H1 (cell line): ENCODE results near the gene DXO. TPM values are rescaled to one million over a fixed set of nuclear protein-coding genes. Genes with fewer than 3 reads are reported as not detected.

ENCODE experiments used
- CTCF ChIA-PET: fragments of 300-600 bp; sonication (Branson Sonifier 250); formaldehyde crosslinking; loops from one replicate; lab custom pipeline; 2021; ENCODE audit not compliant: partially characterized antibody; lab: Charles Lee
- POLR2A ChIA-PET: fragments of 300-600 bp; sonication (Branson Sonifier 250); formaldehyde crosslinking; loops from one replicate; lab custom pipeline; 2021; ENCODE audit warnings: inconsistent platforms; ENCODE audit not compliant: partially characterized antibody; lab: Charles Lee
- DNase-seq, 2 experiments: peaks; one replicate each; pipeline versions ENCODE4 v3.0.0 to v3.0.0-alpha.2; 2010 to 2022; ENCODE audit warnings: low spot score in 2 of 2, low read depth in 1 of 2, mixed read lengths in 1 of 2
- FAIRE-seq: peaks from 2 replicates; lab custom pipeline; 2011; peaks lifted over from hg19 to GRCh38; lab: Jason Lieb, UNC
- H2AFZ ChIP-seq: 2 replicates; pipeline ENCODE4 v1.8.1; 2012; ENCODE audit warnings: low read length, inconsistent platforms
- H2AK5ac ChIP-seq: 2 replicates; pipeline ENCODE4 v1.6.1; 2013; ENCODE audit warnings: low read depth, low read length
- H2BK120ac ChIP-seq: replicated peaks from 2 replicates; pipeline ENCODE3; 2013; ENCODE audit warnings: low read depth, low read length, inconsistent platforms
- H2BK12ac ChIP-seq: 2 replicates; pipeline ENCODE4 v1.6.1; 2013; ENCODE audit warnings: low read depth, low read length
- H2BK15ac ChIP-seq: 2 replicates; pipeline ENCODE4 v1.6.1; 2013; ENCODE audit warnings: low read length
- H2BK20ac ChIP-seq: 2 replicates; pipeline ENCODE4 v1.6.1; 2013; ENCODE audit warnings: low read length
- H2BK5ac ChIP-seq: 2 replicates; pipeline ENCODE4 v1.6.1; 2013; ENCODE audit warnings: low read depth, low read length
- H3K14ac ChIP-seq: 2 replicates; pipeline ENCODE4 v1.6.1; 2013; ENCODE audit warnings: inconsistent platforms; ENCODE audit not compliant: insufficient read length
- H3K18ac ChIP-seq: 2 replicates; pipeline ENCODE4 v1.6.1; 2013; ENCODE audit warnings: low read length; ENCODE audit errors: extremely low read depth
- H3K23ac ChIP-seq: 2 replicates; pipeline ENCODE4 v1.6.1; 2013; ENCODE audit warnings: inconsistent platforms; ENCODE audit not compliant: insufficient read length
- H3K23me2 ChIP-seq: 2 replicates; pipeline ENCODE4 v1.6.1; 2013; ENCODE audit warnings: low read depth, low read length
- H3K27ac ChIP-seq: 2 replicates; pipeline ENCODE4 v1.6.1; 2011; ENCODE audit warnings: low read depth, low read length, inconsistent platforms
- H3K27me3 ChIP-seq, 4 experiments: replicated peaks in 1 of 4; 1 replicate in 1 of 4; 2 replicates in 3 of 4; pipeline versions ENCODE4 v1.6.1 to v1.8.1; 2011 to 2013; ENCODE audit warnings: low read length in 3 of 4, mild to moderate bottlenecking in 3 of 4, inconsistent platforms in 2 of 4, mixed read lengths in 2 of 4, moderate library complexity in 1 of 4; ENCODE audit not compliant: control insufficient read depth in 3 of 4, insufficient read depth in 3 of 4; ENCODE audit errors: extremely low read depth in 1 of 4
- H3K36me3 ChIP-seq, 4 experiments: 2 replicates each; pipeline versions ENCODE4 v1.6.1 to v1.8.1; 2011 to 2013; ENCODE audit warnings: mild to moderate bottlenecking in 4 of 4, low read length in 3 of 4, moderate library complexity in 2 of 4, control low read depth in 1 of 4, inconsistent platforms in 1 of 4; ENCODE audit not compliant: insufficient read depth in 4 of 4, control insufficient read depth in 2 of 4
- H3K4ac ChIP-seq: replicated peaks from 2 replicates; pipeline ENCODE3; 2013; ENCODE audit warnings: low read length, low read depth, mixed read lengths, inconsistent platforms; ENCODE audit not compliant: insufficient read length
- H3K4me1 ChIP-seq, 4 experiments: replicated peaks in 1 of 4; 1 replicate in 1 of 4; 2 replicates in 3 of 4; pipeline versions ENCODE4 v1.6.1 to v1.8.1; 2011 to 2013; ENCODE audit warnings: low read length in 3 of 4, inconsistent platforms in 2 of 4, mixed read lengths in 1 of 4; ENCODE audit not compliant: insufficient read depth in 4 of 4, control insufficient read depth in 3 of 4
- H3K4me2 ChIP-seq, 2 experiments: 2 replicates each; pipeline versions ENCODE4 v1.6.1 to v1.8.1; 2011 to 2013; ENCODE audit warnings: low read depth in 2 of 2, low read length in 2 of 2, control low read depth in 1 of 2, inconsistent platforms in 1 of 2, mild to moderate bottlenecking in 1 of 2; ENCODE audit not compliant: insufficient read depth in 1 of 2
- H3K4me3 ChIP-seq, 4 experiments: fragments of 200-600, 300-600 bp in 1 of 4; sonication (generic), shearing (Covaris generic), sonication (Bioruptor Twin) in 1 of 4; 2 replicates each; pipeline versions ENCODE4 v1.5.1 to v1.8.1; 2011 to 2016; ENCODE audit warnings: low read length in 4 of 4, low read depth in 3 of 4, control low read depth in 2 of 4, inconsistent platforms in 2 of 4, mild to moderate bottlenecking in 2 of 4, mixed read lengths in 1 of 4, moderate library complexity in 1 of 4; ENCODE audit not compliant: insufficient read depth in 2 of 4; ENCODE audit errors: extremely low read depth in 1 of 4
- H3K56ac ChIP-seq: replicated peaks from 2 replicates; pipeline ENCODE3; 2013; ENCODE audit warnings: low read depth, mild to moderate bottlenecking, mixed read lengths, low read length, inconsistent platforms; ENCODE audit not compliant: insufficient read length
- H3K79me1 ChIP-seq: 2 replicates; pipeline ENCODE4 v1.6.1; 2013; ENCODE audit warnings: low read depth, low read length, control low read depth
- H3K79me2 ChIP-seq, 2 experiments: 2 replicates each; pipeline versions ENCODE4 v1.6.1 to v1.8.1; 2012 to 2013; ENCODE audit warnings: low read length in 2 of 2, mild to moderate bottlenecking in 2 of 2, inconsistent platforms in 1 of 2; ENCODE audit not compliant: insufficient read depth in 2 of 2, control insufficient read depth in 1 of 2
- H3K9ac ChIP-seq, 4 experiments: replicated peaks in 1 of 4; 1 replicate in 1 of 4; 2 replicates in 3 of 4; pipeline versions ENCODE4 v1.6.1 to v1.8.1; 2011 to 2013; ENCODE audit warnings: low read depth in 3 of 4, low read length in 3 of 4, control low read depth in 2 of 4, mild to moderate bottlenecking in 2 of 4, moderate library complexity in 2 of 4, inconsistent platforms in 1 of 4; ENCODE audit errors: extremely low read depth in 1 of 4
- H3K9me3 ChIP-seq, 2 experiments: 2 replicates each; pipeline versions ENCODE4 v1.6.1 to v1.8.1; 2012 to 2013; ENCODE audit warnings: mild to moderate bottlenecking in 2 of 2, moderate library complexity in 2 of 2, control low read depth in 1 of 2, inconsistent platforms in 1 of 2, low read depth in 1 of 2, low read length in 1 of 2, mixed read lengths in 1 of 2; ENCODE audit not compliant: insufficient read depth in 2 of 2
- H4K20me1 ChIP-seq, 2 experiments: replicated peaks in 1 of 2; 2 replicates each; pipeline versions ENCODE3 to v1.8.1; 2011 to 2013; ENCODE audit warnings: inconsistent platforms in 2 of 2, low read length in 2 of 2, mild to moderate bottlenecking in 1 of 2; ENCODE audit not compliant: insufficient read depth in 2 of 2, control insufficient read depth in 1 of 2
- H4K5ac ChIP-seq: 2 replicates; pipeline ENCODE4 v1.6.1; 2013; ENCODE audit warnings: low read length, low read depth, mixed read lengths, inconsistent platforms; ENCODE audit not compliant: insufficient read length
- H4K8ac ChIP-seq: 2 replicates; pipeline ENCODE4 v1.8.0; 2013; ENCODE audit warnings: mild to moderate bottlenecking, moderate library complexity, low read length, inconsistent platforms; ENCODE audit not compliant: insufficient read depth; ENCODE audit errors: extremely low read depth
- H4K91ac ChIP-seq: replicated peaks from 2 replicates; pipeline ENCODE3; 2013; ENCODE audit warnings: low read length, mixed read lengths, inconsistent platforms; ENCODE audit not compliant: insufficient read length
- E2F6 ChIP-seq: IDR thresholded peaks from 2 replicates; pipeline ENCODE4 v1.6.1; 2012; ENCODE audit warnings: inconsistent platforms
- EGR1 ChIP-seq: IDR thresholded peaks from 2 replicates; pipeline ENCODE4 v1.6.1; 2011; ENCODE audit warnings: low read depth, low read length, borderline replicate concordance
- GABPA ChIP-seq: IDR thresholded peaks from 2 replicates; pipeline ENCODE4 v1.6.1; 2011; ENCODE audit warnings: mild to moderate bottlenecking, low read length, moderate library complexity, borderline replicate concordance; ENCODE audit not compliant: insufficient read depth
- GTF2F1 ChIP-seq: IDR thresholded peaks from 2 replicates; pipeline ENCODE4 v1.6.1; 2012; ENCODE audit warnings: low read depth, low read length, improper control_type of control experiment, borderline replicate concordance
- KDM1A ChIP-seq: fragments of 200-600, 300-600 bp; sonication (generic); IDR thresholded peaks from 2 replicates; pipeline ENCODE4 v1.7.1; 2016; ENCODE audit warnings: mild to moderate bottlenecking, low read length, borderline replicate concordance
- RBBP5 ChIP-seq: IDR thresholded peaks from 2 replicates; pipeline ENCODE4 v1.7.1; 2012; ENCODE audit warnings: low read depth, mild to moderate bottlenecking, inconsistent platforms, low read length, moderate library complexity, borderline replicate concordance
- TCF12 ChIP-seq: IDR thresholded peaks from 2 replicates; pipeline ENCODE4 v1.6.1; 2011; ENCODE audit warnings: low read depth, mild to moderate bottlenecking, low read length
- WGBS, 2 experiments: shearing (Covaris generic) in 1 of 2; methylation state at CpG; one replicate each; pipeline versions ENCODE4 v1.1.6 to v1.1.7; 2013 to 2015; ENCODE audit warnings: low lambda C conversion rate in 2 of 2, mixed read lengths in 2 of 2, inconsistent platforms in 1 of 2, low coverage in 1 of 2, missing lambda C conversion rate in 1 of 2; ENCODE audit not compliant: insufficient replicate concordance in 2 of 2, insufficient coverage in 1 of 2, insufficient read length in 1 of 2; ENCODE audit errors: extremely low coverage in 1 of 2, missing lambda C conversion rate in 1 of 2; 5-methylcytosine and 5-hydroxymethylcytosine counted together
- polyA plus RNA-seq, 7 experiments: library from polyadenylated mRNA; depleted of rRNA in 3 of 7; stranded (reverse) in 5 of 7; unstranded in 2 of 7; fragments of >200 nt in 5 of 7; fragments of 200-250 nt in 2 of 7; gene quantifications; 1 replicate in 5 of 7; 2 replicates in 1 of 7; 4 replicates in 1 of 7; pipeline versions ENCODE4 v1.2.1 to v1.2.3, GENCODE V29; 2011 to 2013; ENCODE audit warnings: missing spikeins in 2 of 7, mixed read lengths in 2 of 7
- total RNA-seq: library from RNA; stranded (reverse); fragmentation: NEBNext Ultra II Directional; extraction: Animal tissue kit (Norgen Biotek cat#: 25700); gene quantifications from 2 replicates; pipeline ENCODE4 v1.2.1, GENCODE V29; 2021

DXO gene
- total and polyA plus RNA-seq, 2 of the 8 experiments (the other 6 are each of a cell fraction or from before 2014, with no cell fraction given) = 14.7 to 23.9 TPM

GRCh38 chr6:31935021-31935420, 36.9 kb downstream of the DXO start:
- no peak for TF ChIP-seq GTF2F1
- no peak for TF ChIP-seq TCF12
- TF ChIP-seq E2F6 = peak; percentile 37; the same call in 1 of the 2 replicates
- TF ChIP-seq RBBP5 = no peak
- no peak for TF ChIP-seq EGR1
- TF ChIP-seq KDM1A = no peak
- no peak for TF ChIP-seq GABPA
- FAIRE-seq (no peak), DNase-seq (no peak)
- Histone ChIP-seq H2BK15ac (no peak overlapping the region), H3K4ac (no peak overlapping the region), H4K20me1 (no peaks in the 10 kb centered on the region), H2AK5ac (no peak overlapping the region), H3K23ac (no peak overlapping the region), H3K4me2 (no peak overlapping the region), H3K9me3 (peaks cover 4 to 7% of the 10 kb centered on the region in 2 experiments; a peak in 1 of 4 replicates), H3K18ac (no peak overlapping the region), H4K8ac (no peak overlapping the region), H4K5ac (no peak overlapping the region), H3K4me3 (no peak overlapping the region), H3K4me1 (no peaks in the 10 kb centered on the region), H3K36me3 (no peaks in the 10 kb centered on the region), H2BK20ac (no peak overlapping the region), H2AFZ (no peak overlapping the region), H3K56ac (no peak overlapping the region), H3K27ac (no peak overlapping the region), H3K27me3 (no peaks in the 10 kb centered on the region), H3K79me2 (no peaks in the 10 kb centered on the region), H3K23me2 (no peaks in the 10 kb centered on the region), H3K14ac (no peak overlapping the region), H3K9ac (no peak overlapping the region), H4K91ac (no peak overlapping the region), H2BK12ac (no peak overlapping the region), H2BK5ac (no peak overlapping the region), H3K79me1 (no peaks in the 10 kb centered on the region), H2BK120ac (no peak overlapping the region)
- WGBS, 2 experiments = 87% methylated on average over 3 of the region's 3 CpGs; no CpG with 5 or more reads in 1 of the 2 experiments
- ChIA-PET CTCF (interaction anchor here (1.4 to 1.6 kb wide), 2 partner anchors 12 to 17 kb away, joined by 7 read pairs; no protein-coding TSS in a partner anchor), POLR2A (interaction anchor here (1.4 kb wide), 1 partner anchor 13 kb away, joined by 5 read pairs; no protein-coding TSS in a partner anchor)
